ENCODE data around the gene KCNA3. TPM values are rescaled to one million over a fixed set of nuclear protein-coding genes. Genes with fewer than 3 reads are reported as not detected.

Gene KCNA3
- total and polyA plus RNA-seq, 2 experiments from 2014 or later: 0.43 TPM; not detected in 1

DNA sequence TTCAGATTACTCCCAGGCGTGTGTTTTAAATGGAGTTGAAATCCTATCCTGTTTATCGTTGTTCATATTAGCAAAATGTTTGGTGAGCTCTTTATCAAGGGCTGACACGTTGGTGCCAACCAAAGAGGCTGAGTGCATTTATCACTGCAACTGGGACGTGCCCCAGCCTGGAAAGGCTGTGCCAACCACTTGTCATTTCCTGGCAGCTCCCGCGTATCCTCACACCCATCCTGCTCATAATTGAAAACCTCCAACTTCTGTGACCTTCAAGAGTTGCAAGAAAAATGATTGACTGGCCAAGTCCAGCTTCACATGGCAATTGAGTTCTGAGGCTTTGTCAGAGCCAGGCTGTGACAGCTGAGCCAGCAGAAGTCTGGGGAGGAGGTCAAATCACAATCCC lies 43.7 kb upstream of the KCNA3 start:
- no peak overlapping the region for H3K4me2 ChIP-seq
- no peak overlapping the region for H3K27ac ChIP-seq
- no peak overlapping the region for H3K4me3 ChIP-seq
- TF ChIP-seq EZH2phosphoT487 (IDR thresholded peaks at IDR 0.05; ENCODE audit: low read depth, severe bottlenecking, unreplicated experiment) (no peak), EZH2 (IDR thresholded peaks at IDR 0.05; ENCODE audit: borderline replicate concordance) (no peak)
- TF ChIP-seq, protein P1, sequence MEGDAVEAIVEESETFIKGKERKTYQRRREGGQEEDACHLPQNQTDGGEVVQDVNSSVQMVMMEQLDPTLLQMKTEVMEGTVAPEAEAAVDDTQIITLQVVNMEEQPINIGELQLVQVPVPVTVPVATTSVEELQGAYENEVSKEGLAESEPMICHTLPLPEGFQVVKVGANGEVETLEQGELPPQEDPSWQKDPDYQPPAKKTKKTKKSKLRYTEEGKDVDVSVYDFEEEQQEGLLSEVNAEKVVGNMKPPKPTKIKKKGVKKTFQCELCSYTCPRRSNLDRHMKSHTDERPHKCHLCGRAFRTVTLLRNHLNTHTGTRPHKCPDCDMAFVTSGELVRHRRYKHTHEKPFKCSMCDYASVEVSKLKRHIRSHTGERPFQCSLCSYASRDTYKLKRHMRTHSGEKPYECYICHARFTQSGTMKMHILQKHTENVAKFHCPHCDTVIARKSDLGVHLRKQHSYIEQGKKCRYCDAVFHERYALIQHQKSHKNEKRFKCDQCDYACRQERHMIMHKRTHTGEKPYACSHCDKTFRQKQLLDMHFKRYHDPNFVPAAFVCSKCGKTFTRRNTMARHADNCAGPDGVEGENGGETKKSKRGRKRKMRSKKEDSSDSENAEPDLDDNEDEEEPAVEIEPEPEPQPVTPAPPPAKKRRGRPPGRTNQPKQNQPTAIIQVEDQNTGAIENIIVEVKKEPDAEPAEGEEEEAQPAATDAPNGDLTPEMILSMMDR (IDR thresholded peaks at IDR 0.05; ENCODE audit: poor library complexity): no peak
- H3K9me2 ChIP-seq (replicated peaks; ENCODE audit: insufficient read depth): no peaks in the 10 kb centered on the region
- H3K36me3 ChIP-seq (replicated peaks; ENCODE audit: insufficient read depth, low read depth): no peaks in the 10 kb centered on the region
- H4K20me1 ChIP-seq (ENCODE audit: insufficient read depth, poor library complexity, severe bottlenecking): no peaks in the 10 kb centered on the region
- H3K79me2 ChIP-seq: no peaks in the 10 kb centered on the region
- no peaks in the 10 kb centered on the region for H3K9me3 ChIP-seq (ENCODE audit: low read depth)
- H2AFZ ChIP-seq: no peak overlapping the region
- no peaks in the 10 kb centered on the region for H3K4me1 ChIP-seq (ENCODE audit: insufficient read depth)
- peaks cover 5% of the 10 kb centered on the region for H3K27me3 ChIP-seq
- 82% methylated on average over 6 of the region's 6 CpGs for WGBS (ENCODE audit: low lambda C conversion rate, missing lambda C conversion rate)
- no peak for DNase-seq (ENCODE audit: low spot score)

DNA sequence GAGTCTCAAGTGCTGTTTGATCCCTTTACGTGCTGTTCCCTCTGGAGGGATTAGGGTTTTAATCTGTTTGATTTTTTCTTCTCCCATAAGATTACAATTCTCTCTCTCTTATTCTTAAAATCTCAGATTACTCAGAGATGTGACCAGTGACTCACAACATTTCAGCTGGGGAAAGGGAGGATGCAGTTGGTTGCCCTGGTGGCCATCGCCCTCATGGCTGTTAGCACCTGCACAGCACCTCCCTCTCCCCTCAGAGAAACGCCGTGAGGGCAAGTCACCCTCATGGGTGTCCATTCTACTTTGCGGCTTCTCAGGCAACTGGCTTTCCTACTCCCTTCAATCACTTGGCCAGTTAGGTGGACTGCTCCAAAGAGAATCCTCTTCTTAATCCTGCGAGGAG lies 42.4 kb upstream of the KCNA3 start:
- TF ChIP-seq, protein P1 (IDR thresholded peaks at IDR 0.05; ENCODE audit: poor library complexity): no peak
- TF ChIP-seq EZH2 (IDR thresholded peaks at IDR 0.05; ENCODE audit: borderline replicate concordance) (no peak), EZH2phosphoT487 (IDR thresholded peaks at IDR 0.05; ENCODE audit: low read depth, severe bottlenecking, unreplicated experiment) (no peak)
- Histone ChIP-seq H3K4me1 (ENCODE audit: insufficient read depth) (no peaks in the 10 kb centered on the region), H3K4me2 (no peak overlapping the region), H2AFZ (no peak overlapping the region), H4K20me1 (ENCODE audit: insufficient read depth, poor library complexity, severe bottlenecking) (no peaks in the 10 kb centered on the region), H3K36me3 (replicated peaks; ENCODE audit: insufficient read depth, low read depth) (no peaks in the 10 kb centered on the region), H3K27ac (no peak overlapping the region), H3K9me3 (ENCODE audit: low read depth) (no peaks in the 10 kb centered on the region), H3K27me3 (peaks cover 5% of the 10 kb centered on the region), H3K79me2 (no peaks in the 10 kb centered on the region), H3K4me3 (no peak overlapping the region), H3K9me2 (replicated peaks; ENCODE audit: insufficient read depth) (no peaks in the 10 kb centered on the region)
- DNase-seq (ENCODE audit: low spot score): no peak
- 73% methylated on average over 6 of the region's 6 CpGs for WGBS (ENCODE audit: low lambda C conversion rate, missing lambda C conversion rate)

DNA sequence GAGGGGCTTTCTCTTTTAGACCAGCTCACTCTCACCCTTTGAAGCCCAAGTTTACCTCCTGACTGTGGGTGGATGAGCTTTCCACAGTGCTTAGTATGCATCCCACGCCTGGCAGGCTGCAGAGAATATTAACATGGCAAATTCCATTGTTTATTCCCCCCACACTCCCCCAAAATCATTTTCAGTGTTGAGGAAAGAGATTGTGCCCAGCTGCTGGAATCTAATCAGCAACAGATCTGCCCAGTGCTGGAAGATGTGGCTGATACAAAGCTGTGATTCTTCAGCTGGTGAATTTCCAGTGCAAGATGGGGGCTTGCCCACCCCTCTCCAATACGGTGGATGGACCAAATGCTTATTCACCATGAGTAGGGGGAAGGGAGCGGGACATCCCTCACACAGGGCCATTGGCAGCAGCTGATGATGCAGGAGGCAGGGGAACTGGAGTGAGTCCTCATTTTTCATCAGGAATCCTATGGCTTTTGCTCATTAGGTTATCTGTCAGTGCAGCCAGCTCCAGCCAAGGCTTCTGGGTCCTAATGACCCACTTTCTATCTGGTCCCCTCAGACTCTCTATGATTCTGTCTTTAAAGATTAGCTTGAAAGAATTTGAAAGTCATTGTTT lies 39.7 kb upstream of the KCNA3 start:
- H3K9me2 ChIP-seq (replicated peaks; ENCODE audit: insufficient read depth): no peaks in the 10 kb centered on the region
- WGBS (ENCODE audit: low lambda C conversion rate, missing lambda C conversion rate): 55% methylated on average over 3 of the region's 3 CpGs
- no peak for DNase-seq (ENCODE audit: low spot score)

More for the DNA sequence above, 39.7 kb upstream of the KCNA3 start:
- H3K27me3 ChIP-seq: peaks cover 12% of the 10 kb centered on the region
- no peaks in the 10 kb centered on the region for H3K9me3 ChIP-seq (ENCODE audit: low read depth)
- H3K4me2 ChIP-seq: no peak overlapping the region
- no peak overlapping the region for H2AFZ ChIP-seq
- TF ChIP-seq EZH2 (IDR thresholded peaks at IDR 0.05; ENCODE audit: borderline replicate concordance): no peak
- TF ChIP-seq EZH2phosphoT487 (IDR thresholded peaks at IDR 0.05; ENCODE audit: low read depth, severe bottlenecking, unreplicated experiment): no peak
- TF ChIP-seq, protein P1 (IDR thresholded peaks at IDR 0.05; ENCODE audit: poor library complexity): no peak
- H3K4me3 ChIP-seq: no peak overlapping the region
- no peaks in the 10 kb centered on the region for H3K79me2 ChIP-seq
- no peak overlapping the region for H3K27ac ChIP-seq
- H3K4me1 ChIP-seq (ENCODE audit: insufficient read depth): no peaks in the 10 kb centered on the region
- no peaks in the 10 kb centered on the region for H4K20me1 ChIP-seq (ENCODE audit: insufficient read depth, poor library complexity, severe bottlenecking)
- H3K36me3 ChIP-seq (replicated peaks; ENCODE audit: insufficient read depth, low read depth): no peaks in the 10 kb centered on the region

Measured in hepatocyte (in vitro differentiated cells).